AG04450 (cell line): ENCODE results near the gene AMOTL2. TPM values are rescaled to one million over a fixed set of nuclear protein-coding genes. Genes with fewer than 3 reads are reported as not detected.

Source experiments
- CTCF ChIA-PET: fragments of 300-600, 350-600 bp; formaldehyde crosslinking; extraction: SDS; loops from one replicate; lab custom pipeline; 2022; ENCODE audit warnings: antibody characterized with exemption, inconsistent platforms; lab: Charles Lee
- POLR2A ChIA-PET: fragments of 350-600 bp; formaldehyde crosslinking; extraction: SDS; loops from one replicate; lab custom pipeline; 2021; ENCODE audit warnings: antibody characterized with exemption, inconsistent platforms; lab: Yijun Ruan, JAX
- DNase-seq: peaks from one replicate; pipeline ENCODE4 v3.0.0-alpha.2; 2011; ENCODE audit warnings: low read depth, low spot score
- H3K27ac ChIP-seq: one replicate; pipeline ENCODE4 v1.5.1; 2012; ENCODE audit warnings: low read depth, low read length, control low read depth
- H3K27me3 ChIP-seq: one replicate; pipeline ENCODE4 v1.6.0; 2012; ENCODE audit warnings: low read length; ENCODE audit not compliant: control insufficient read depth, insufficient read depth
- H3K4me3 ChIP-seq: 2 replicates; pipeline ENCODE4 v1.5.1; 2011; ENCODE audit warnings: mild to moderate bottlenecking, low read depth, low read length, control low read depth
- H3K9me3 ChIP-seq: 2 replicates; pipeline ENCODE4 v1.5.1; 2012; ENCODE audit warnings: low read length; ENCODE audit not compliant: control insufficient read depth, insufficient read depth
- CTCF ChIP-seq: IDR thresholded peaks from 2 replicates; pipeline ENCODE4 v1.5.1; 2011; ENCODE audit warnings: low read depth, low read length, control low read depth, inconsistent platforms
- polyA plus RNA-seq: library from polyadenylated mRNA; depleted of rRNA; stranded (reverse); fragments of >200 nt; gene quantifications from 2 replicates; pipeline ENCODE4 v1.2.3, GENCODE V29; 2011

The AMOTL2 gene
- polyA plus RNA-seq, 1 experiment: 74.5 TPM

GRCh38 chr3:134328147-134328591 is 46.1 kb downstream of the AMOTL2 start:
- Histone ChIP-seq H3K4me3 (no peak overlapping the region), H3K27ac (peak overlapping the region; percentile 99), H3K27me3 (no peaks in the 10 kb centered on the region), H3K9me3 (no peaks in the 10 kb centered on the region; the same call in 1 of the 2 replicates)
- DNase-seq: peak; percentile 83
- no peak for TF ChIP-seq CTCF
- ChIA-PET CTCF (interaction anchor here (1.0 to 1.5 kb wide), 2 partner anchors 15 to 19 kb away, joined by 3 to 5 read pairs; no protein-coding TSS in a partner anchor), POLR2A (interaction anchor here (0.7 to 3.7 kb wide), 8 partner anchors 12 to 46 kb away, joined by 3 to 20 read pairs (median 6); partner anchors contain the start of gene AMOTL2)

GRCh38 chr3:134327594-134327975 is 46.7 kb downstream of the AMOTL2 start:
- no peak for TF ChIP-seq CTCF
- Histone ChIP-seq H3K4me3 (no peak overlapping the region), H3K9me3 (no peaks in the 10 kb centered on the region; the same call in 1 of the 2 replicates), H3K27me3 (no peaks in the 10 kb centered on the region), H3K27ac (peak overlapping the region; percentile 99)
- ChIA-PET CTCF (interaction anchor here (1.5 kb wide), 1 partner anchor 14 kb away, joined by 5 read pairs; no protein-coding TSS in a partner anchor), POLR2A (interaction anchor here (0.9 to 3.7 kb wide), 8 partner anchors 10 to 47 kb away, joined by 4 to 20 read pairs (median 10); partner anchors contain the start of gene AMOTL2)
- no peak for DNase-seq

- peak; percentile 94 for DNase-seq
- Histone ChIP-seq H3K9me3 (no peaks in the 10 kb centered on the region; the same call in 1 of the 2 replicates), H3K4me3 (no peak overlapping the region), H3K27me3 (no peaks in the 10 kb centered on the region), H3K27ac (peak overlapping the region; percentile 99)
- ChIA-PET CTCF (no interaction called here), POLR2A (interaction anchor here (0.6 to 3.7 kb wide), 8 partner anchors 10 to 48 kb away, joined by 3 to 20 read pairs (median 10); partner anchors contain the start of gene AMOTL2)
- TF ChIP-seq CTCF: no peak
Observed at GRCh38 chr3:134326760-134327593, 47.3 kb downstream of the AMOTL2 start.

GRCh38 chr3:134326126-134326525 is 48.1 kb downstream of the AMOTL2 start:
- no peak for TF ChIP-seq CTCF
- Histone ChIP-seq H3K4me3 (no peak overlapping the region), H3K9me3 (no peaks in the 10 kb centered on the region; the same call in 1 of the 2 replicates), H3K27ac (peak overlapping the region; percentile 99), H3K27me3 (no peaks in the 10 kb centered on the region)
- CTCF ChIA-PET: no interaction called here
- POLR2A ChIA-PET: interaction anchor here (0.6 to 3.7 kb wide), 8 partner anchors 9 to 48 kb away, joined by 3 to 14 read pairs (median 6); partner anchors contain the start of gene AMOTL2
- no peak for DNase-seq
